A549 (cell line): ENCODE measurements around the gene TOR1B. TPM values are rescaled to one million over a fixed set of nuclear protein-coding genes. Genes with fewer than 3 reads are reported as not detected.

Experiments used
- ATAC-seq, 2 experiments: fragments of 200-7000 bp in 1 of 2; fragments of >200 bp in 1 of 2; cut with Nextera tagmentation in 1 of 2; cut with Tn5 transposase in 1 of 2; 3 replicates each; pipeline versions ENCODE4 v1.8.0 to v1.9.1; 2018 to 2020; ENCODE audit warnings: mild to moderate bottlenecking in 1 of 2, moderate library complexity in 1 of 2
- CTCF ChIA-PET: fragments of 300-600 bp; sonication (Branson Sonifier 250); formaldehyde crosslinking; extraction: SDS; loops from one replicate; lab custom pipeline; 2021; ENCODE audit warnings: antibody characterized with exemption, inconsistent platforms; lab: Yijun Ruan, JAX
- POLR2A ChIA-PET: fragments of 350-600 bp; formaldehyde crosslinking; extraction: SDS; loops from one replicate; lab custom pipeline; 2021; ENCODE audit warnings: antibody characterized with exemption, inconsistent platforms; lab: Yijun Ruan, JAX
- DNase-seq, 2 experiments: peaks; one replicate each; pipeline versions ENCODE4 v3.0.0 to v3.0.0-alpha.2; 2011 to 2016; ENCODE audit warnings: low read depth in 1 of 2, low spot score in 1 of 2
- FAIRE-seq: peaks from 2 replicates; lab custom pipeline; 2011; peaks lifted over from hg19 to GRCh38; lab: Jason Lieb, UNC
- H3K27ac ChIP-seq, 2 experiments: fragments of >200 bp; sonication (Bioruptor Twin); formaldehyde crosslinking; 3 replicates each; pipeline ENCODE4 v1.5.1; 2016 to 2017
- H3K4me1 ChIP-seq: fragments of >200 bp; sonication (Bioruptor Twin); formaldehyde crosslinking; 3 replicates; pipeline ENCODE4 v1.6.1; 2016
- H3K4me2 ChIP-seq: fragments of >200 bp; sonication (Bioruptor Twin); formaldehyde crosslinking; 3 replicates; pipeline ENCODE4 v1.6.1; 2016
- H3K4me3 ChIP-seq: fragments of >200 bp; sonication (Bioruptor Twin); formaldehyde crosslinking; 3 replicates; pipeline ENCODE4 v1.5.1; 2016
- H3K9me3 ChIP-seq: fragments of >200 bp; sonication (Bioruptor Twin); formaldehyde crosslinking; 3 replicates; pipeline ENCODE4 v1.6.1; 2016
- BCL3 ChIP-seq: fragments of >200 bp; sonication (Bioruptor Twin); formaldehyde crosslinking; IDR thresholded peaks from 3 replicates; pipeline ENCODE4 v1.6.1; 2016
- CBX2 ChIP-seq: fragments of 200-600 bp; sonication (generic); IDR thresholded peaks from 2 replicates; pipeline ENCODE4 v1.6.1; 2016; ENCODE audit warnings: low read depth, mild to moderate bottlenecking, borderline replicate concordance
- EHMT2 ChIP-seq: fragments of 200-600 bp; sonication (generic); IDR thresholded peaks from 2 replicates; pipeline ENCODE4 v1.6.1; 2016; ENCODE audit warnings: antibody characterized with exemption, low read depth, mild to moderate bottlenecking, moderate library complexity
- EP300 ChIP-seq, 2 experiments: fragments of >200 bp; sonication (Bioruptor Twin); formaldehyde crosslinking; IDR thresholded peaks; 2 replicates in 1 of 2; 3 replicates in 1 of 2; pipeline ENCODE4 v1.6.1; 2016 to 2017
- FOXS1 ChIP-seq: fragments of 250-450 bp; sonication (Bioruptor Pico); IDR thresholded peaks from 2 replicates; pipeline ENCODE4 v1.5.0; 2020; ENCODE audit warnings: mild to moderate bottlenecking, moderate library complexity
- HDAC2 ChIP-seq: fragments of 200-600 bp; sonication (generic); IDR thresholded peaks from 2 replicates; pipeline ENCODE4 v1.6.1; 2016
- HOXA7 ChIP-seq: fragments of 250-450 bp; sonication (Bioruptor Pico); IDR thresholded peaks from 2 replicates; pipeline ENCODE4 v1.5.0; 2020; ENCODE audit warnings: mild to moderate bottlenecking, moderate library complexity
- HOXB5 ChIP-seq: fragments of 250-450 bp; sonication (Bioruptor Pico); IDR thresholded peaks from 2 replicates; pipeline ENCODE4 v1.5.0; 2020; ENCODE audit warnings: mild to moderate bottlenecking, moderate library complexity
- JUNB ChIP-seq: fragments of >200 bp; sonication (Bioruptor Twin); formaldehyde crosslinking; IDR thresholded peaks from 2 replicates; pipeline ENCODE4 v1.6.1; 2016
- MYC ChIP-seq: IDR thresholded peaks from 2 replicates; pipeline ENCODE4 v1.6.1; 2012; ENCODE audit warnings: mild to moderate bottlenecking, inconsistent platforms, low read length, improper control_type of control experiment, borderline replicate concordance
- NFE2L2 ChIP-seq: fragments of 150-350 bp; conservative IDR thresholded peaks from 2 replicates; pipeline ENCODE4 v1.6.1; 2014; ENCODE audit warnings: low read length
- NPAS2 ChIP-seq: fragments of 250-450 bp; sonication (Bioruptor Pico); IDR thresholded peaks from 2 replicates; pipeline ENCODE4 v1.8.0; 2022; ENCODE audit warnings: mild to moderate bottlenecking, moderate library complexity, borderline replicate concordance
- POLR2AphosphoS2 ChIP-seq: conservative IDR thresholded peaks from 2 replicates; pipeline ENCODE4 v1.6.1; 2012; ENCODE audit warnings: low read length, improper control_type of control experiment, inconsistent platforms
- REST ChIP-seq: fragments of 200-600 bp; sonication (generic); IDR thresholded peaks from 2 replicates; pipeline ENCODE4 v1.6.1; 2016; ENCODE audit warnings: antibody characterized with exemption, mild to moderate bottlenecking, moderate library complexity
- RNF2 ChIP-seq: fragments of 200-600 bp; sonication (generic); IDR thresholded peaks from 2 replicates; pipeline ENCODE4 v1.6.1; 2016; ENCODE audit warnings: low read depth, mild to moderate bottlenecking, antibody characterized with exemption, moderate library complexity, borderline replicate concordance
- SREBF2 ChIP-seq: fragments of 450-650 bp; IDR thresholded peaks from 2 replicates; pipeline ENCODE4 v1.6.1; 2014; ENCODE audit warnings: mild to moderate bottlenecking, moderate library complexity
- TFCP2L1 ChIP-seq: fragments of 250-450 bp; sonication (Bioruptor Pico); IDR thresholded peaks from 2 replicates; pipeline ENCODE4 v1.5.0; 2021; ENCODE audit warnings: mild to moderate bottlenecking
- WGBS: methylation state at CpG from one replicate; pipeline ENCODE4 v1.1.6; 2017; ENCODE audit errors: missing lambda C conversion rate; 5-methylcytosine and 5-hydroxymethylcytosine counted together
- polyA plus RNA-seq, 4 experiments: library from polyadenylated mRNA; depleted of rRNA in 3 of 4; stranded (reverse); fragments of >200 nt; fragmentation: RNase III in 1 of 4; extraction: RNeasy Plus Mini Kit Qiagen cat#74134 plus additional on column Dnase treatment in 1 of 4; gene quantifications; 2 replicates in 3 of 4; 3 replicates in 1 of 4; pipeline ENCODE4 v1.2.3, GENCODE V29; 2011 to 2017
- TF ChIP-seq, protein P1 (sequence below): IDR thresholded peaks from 2 replicates; pipeline ENCODE4 v1.6.1; 2012

The TOR1B gene
- polyA plus RNA-seq, 2 of the 4 experiments (the other 2 are of a cell fraction), result 24.9 to 32.4 TPM

GRCh38 chr9:129823935-129824601 is 21.1 kb downstream of the TOR1B start, which contains the start of gene TOR1A (continued):
- TF ChIP-seq EHMT2 (no peak), POLR2AphosphoS2 (no peak)
- TF ChIP-seq, all 56 proteins: peak for 15

DNA sequence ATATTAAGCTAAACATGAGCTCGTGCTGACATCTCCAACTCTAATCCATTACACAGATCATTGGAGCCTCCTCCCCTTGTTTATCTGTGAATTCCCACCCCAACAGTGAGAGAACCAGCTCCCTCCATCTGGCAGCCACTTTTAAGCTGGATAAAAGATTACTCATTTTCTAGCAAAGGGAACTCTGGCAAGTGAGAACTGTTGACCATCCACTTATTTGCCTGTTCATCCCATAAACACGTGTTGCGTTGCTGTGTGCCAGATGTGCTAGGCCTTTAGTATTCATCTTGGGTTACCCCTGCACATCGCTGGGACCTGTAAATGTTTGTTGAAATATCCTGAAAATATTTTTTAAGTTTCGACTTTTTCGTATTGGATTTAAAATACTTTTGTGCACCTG is 23.4 kb downstream of the TOR1B start:
- no peak overlapping the region for H3K4me2 ChIP-seq
- CTCF ChIA-PET, result interaction anchor here (0.9 to 1.2 kb wide), 2 partner anchors 59 to 60 kb away, joined by 3 read pairs; no protein-coding TSS in a partner anchor
- no peak for ATAC-seq
- no peak for DNase-seq
- H3K4me1 ChIP-seq, result peaks cover 6% of the 10 kb centered on the region; the same call in 2 of the 3 replicates
- FAIRE-seq, result no peak
- WGBS, result 82% methylated on average over 6 of the region's 6 CpGs
- H3K9me3 ChIP-seq, result no peaks in the 10 kb centered on the region
- H3K4me3 ChIP-seq, result no peak overlapping the region
- H3K27ac ChIP-seq, result no peak overlapping the region
- TF ChIP-seq NFE2L2, result no peak
- TF ChIP-seq, protein P1, sequence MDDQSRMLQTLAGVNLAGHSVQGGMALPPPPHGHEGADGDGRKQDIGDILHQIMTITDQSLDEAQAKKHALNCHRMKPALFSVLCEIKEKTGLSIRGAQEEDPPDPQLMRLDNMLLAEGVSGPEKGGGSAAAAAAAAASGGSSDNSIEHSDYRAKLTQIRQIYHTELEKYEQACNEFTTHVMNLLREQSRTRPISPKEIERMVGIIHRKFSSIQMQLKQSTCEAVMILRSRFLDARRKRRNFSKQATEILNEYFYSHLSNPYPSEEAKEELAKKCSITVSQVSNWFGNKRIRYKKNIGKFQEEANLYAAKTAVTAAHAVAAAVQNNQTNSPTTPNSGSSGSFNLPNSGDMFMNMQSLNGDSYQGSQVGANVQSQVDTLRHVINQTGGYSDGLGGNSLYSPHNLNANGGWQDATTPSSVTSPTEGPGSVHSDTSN, result no peak
- TF ChIP-seq EP300 (IDR thresholded peaks at IDR 0.05), result no peak
- TF ChIP-seq SREBF2, result no peak
- TF ChIP-seq HOXA7 (CRISPR knock-in tag), result no peak
- no peak for TF ChIP-seq HDAC2
- TF ChIP-seq NPAS2, result no peak
- TF ChIP-seq FOXS1 (CRISPR knock-in tag), result no peak
- no peak for TF ChIP-seq JUNB
- TF ChIP-seq MYC, result no peak
- no peak for TF ChIP-seq REST
- no peak for TF ChIP-seq BCL3
- no peak for TF ChIP-seq RNF2
- TF ChIP-seq TFCP2L1, result no peak
- TF ChIP-seq HOXB5, result no peak
- TF ChIP-seq, all 56 proteins: peak for 0
- POLR2A ChIA-PET, result no interaction called here

GRCh38 chr9:129826759-129827158 is 23.8 kb downstream of the TOR1B start:
- Histone ChIP-seq H3K9me3 (no peaks in the 10 kb centered on the region), H3K4me3 (no peak overlapping the region)
- TF ChIP-seq CBX2, result no peak
- TF ChIP-seq, all 56 proteins: peak for 0
- ATAC-seq, result no peak
- peaks cover 6% of the 10 kb centered on the region; the same call in 2 of the 3 replicates for H3K4me1 ChIP-seq
- H3K27ac ChIP-seq, result no peak overlapping the region
- H3K4me2 ChIP-seq, result no peak overlapping the region
- FAIRE-seq, result no peak
- ChIA-PET CTCF (interaction anchor here (1.0 kb wide), 1 partner anchor 89 kb away, joined by 3 read pairs; no protein-coding TSS in a partner anchor), POLR2A (no interaction called here)
- no peak for DNase-seq
- WGBS, result 65% methylated on average over 1 of the region's 1 CpG
